ENCODE measurements around the gene POLR2C.
"Not testable (repeated sequence)": the region's sequence is repeated elsewhere in the genome, so short reads cannot be mapped to it uniquely, and the experiment has no call there.

The POLR2C gene

DNA sequence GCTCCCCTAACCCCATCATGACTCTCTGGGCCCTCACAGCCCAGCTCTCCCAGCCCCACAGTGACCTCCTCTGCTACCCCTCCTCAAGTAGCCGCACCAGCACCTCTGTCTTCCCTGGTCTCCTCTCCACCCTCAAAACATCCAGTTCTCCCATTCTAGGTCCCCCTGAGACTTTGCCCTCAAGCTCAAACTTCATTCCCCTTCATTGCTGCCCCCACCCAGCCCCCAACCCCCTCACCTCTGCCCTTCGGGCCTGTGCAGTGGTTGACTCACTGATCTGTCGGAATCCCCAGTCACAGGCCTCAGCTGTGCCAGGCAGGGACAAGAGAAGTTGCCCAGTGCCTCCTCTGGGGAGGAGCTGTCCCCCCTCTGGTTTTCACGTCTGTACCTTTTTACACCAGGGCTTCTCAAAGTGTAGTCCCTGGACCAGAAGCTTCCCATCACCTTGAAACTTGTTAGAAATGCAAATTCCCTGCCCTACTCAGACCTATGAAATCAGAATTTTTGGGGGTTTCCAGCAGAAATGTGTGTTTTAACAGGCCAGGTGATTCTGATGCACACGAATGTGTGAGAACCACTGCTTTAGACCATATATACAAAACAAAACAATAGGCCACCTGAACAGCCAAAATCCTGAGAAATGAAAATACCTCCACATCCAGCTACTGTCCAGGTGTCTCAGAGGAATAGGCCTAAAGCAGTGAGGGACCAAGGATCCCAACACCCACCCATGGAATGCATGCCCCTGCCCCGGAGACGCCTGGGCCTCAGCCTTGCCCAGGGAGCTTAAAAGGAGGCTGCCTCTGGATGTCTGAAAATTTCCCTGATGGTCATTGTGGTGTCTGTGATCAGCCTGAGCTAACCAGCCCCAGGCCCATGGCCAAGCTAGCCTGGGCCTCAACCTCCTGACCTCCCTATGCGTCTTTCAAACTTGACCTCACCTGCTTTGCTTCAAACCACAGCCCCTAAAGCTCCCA lies 24.7 kb downstream of the POLR2C start:
- H3K4me3 ChIP-seq (ENCODE audit: low read depth, low read length), result no peak overlapping the region; the same call in 1 of the 2 replicates
- TF ChIP-seq, protein P1, sequence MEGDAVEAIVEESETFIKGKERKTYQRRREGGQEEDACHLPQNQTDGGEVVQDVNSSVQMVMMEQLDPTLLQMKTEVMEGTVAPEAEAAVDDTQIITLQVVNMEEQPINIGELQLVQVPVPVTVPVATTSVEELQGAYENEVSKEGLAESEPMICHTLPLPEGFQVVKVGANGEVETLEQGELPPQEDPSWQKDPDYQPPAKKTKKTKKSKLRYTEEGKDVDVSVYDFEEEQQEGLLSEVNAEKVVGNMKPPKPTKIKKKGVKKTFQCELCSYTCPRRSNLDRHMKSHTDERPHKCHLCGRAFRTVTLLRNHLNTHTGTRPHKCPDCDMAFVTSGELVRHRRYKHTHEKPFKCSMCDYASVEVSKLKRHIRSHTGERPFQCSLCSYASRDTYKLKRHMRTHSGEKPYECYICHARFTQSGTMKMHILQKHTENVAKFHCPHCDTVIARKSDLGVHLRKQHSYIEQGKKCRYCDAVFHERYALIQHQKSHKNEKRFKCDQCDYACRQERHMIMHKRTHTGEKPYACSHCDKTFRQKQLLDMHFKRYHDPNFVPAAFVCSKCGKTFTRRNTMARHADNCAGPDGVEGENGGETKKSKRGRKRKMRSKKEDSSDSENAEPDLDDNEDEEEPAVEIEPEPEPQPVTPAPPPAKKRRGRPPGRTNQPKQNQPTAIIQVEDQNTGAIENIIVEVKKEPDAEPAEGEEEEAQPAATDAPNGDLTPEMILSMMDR (IDR thresholded peaks at IDR 0.05; ENCODE audit: insufficient read depth, low read length, missing control alignments), result no peak
- ChIA-PET CTCF (interaction anchor here (0.5 to 13.9 kb wide), 6 partner anchors 24 to 70 kb away, joined by 3 to 103 read pairs (median 8); partner anchors contain the start of gene POLR2C), POLR2A (interaction anchor here (1.6 kb wide), 1 partner anchor 25 kb away, joined by 4 read pairs; the partner anchor contains the start of gene POLR2C)
- DNase-seq (ENCODE audit: low read depth, low spot score), result no peak

DNA sequence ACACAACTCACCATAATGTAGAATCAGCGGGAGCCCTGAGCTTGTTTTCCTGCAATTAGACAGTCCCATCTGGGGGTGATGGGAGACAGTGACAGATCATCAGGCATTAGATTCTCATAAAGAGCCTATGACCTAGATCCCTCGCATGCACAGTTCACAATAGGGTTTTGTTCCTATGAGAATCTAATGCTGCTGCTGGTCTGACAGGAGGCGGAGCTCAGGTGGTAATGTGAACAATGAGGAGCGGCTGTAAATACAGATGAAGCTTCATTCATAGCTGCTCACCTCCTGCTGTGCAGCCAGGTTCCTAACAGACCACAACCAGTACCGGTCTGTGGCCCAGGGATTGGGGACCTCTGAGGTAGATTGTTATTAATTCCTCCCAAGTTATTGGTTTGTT lies 26.8 kb downstream of the POLR2C start:
- ChIA-PET CTCF (interaction anchor here (0.6 to 13.9 kb wide), 3 partner anchors 31 to 70 kb away, joined by 3 to 103 read pairs (median 4); no protein-coding TSS in a partner anchor), POLR2A (no interaction called here)
- TF ChIP-seq, protein P1 (IDR thresholded peaks at IDR 0.05; ENCODE audit: insufficient read depth, low read length, missing control alignments), result no peak
- DNase-seq (ENCODE audit: low read depth, low spot score), result no peak
- no peak overlapping the region for H3K4me3 ChIP-seq (ENCODE audit: low read depth, low read length)

DNA sequence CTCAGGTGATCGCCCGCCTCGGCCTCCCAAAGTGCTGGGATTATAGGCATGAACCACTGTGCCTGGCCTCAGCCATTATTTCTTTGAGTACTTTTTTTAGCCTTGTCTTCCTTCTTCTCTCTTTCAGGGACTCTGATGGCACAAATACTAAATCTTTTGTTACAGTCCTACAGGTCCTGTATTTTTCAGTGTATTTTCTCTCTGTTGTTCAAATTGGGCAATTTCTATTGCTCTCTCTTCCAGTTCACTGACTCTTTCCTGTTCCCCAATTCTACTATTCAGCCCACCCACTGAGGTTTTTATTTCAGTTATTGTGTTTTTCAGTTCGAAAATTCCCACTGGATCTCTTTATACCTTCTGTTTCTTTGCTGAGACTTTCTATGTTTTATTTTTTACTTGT lies 31.3 kb downstream of the POLR2C start:
- CTCF ChIA-PET, result interaction anchor here (2.7 kb wide), 1 partner anchor 27 kb away, joined by 10 read pairs; no protein-coding TSS in a partner anchor
- TF ChIP-seq, protein P1 (IDR thresholded peaks at IDR 0.05; ENCODE audit: insufficient read depth, low read length, missing control alignments), result no peak

DNA sequence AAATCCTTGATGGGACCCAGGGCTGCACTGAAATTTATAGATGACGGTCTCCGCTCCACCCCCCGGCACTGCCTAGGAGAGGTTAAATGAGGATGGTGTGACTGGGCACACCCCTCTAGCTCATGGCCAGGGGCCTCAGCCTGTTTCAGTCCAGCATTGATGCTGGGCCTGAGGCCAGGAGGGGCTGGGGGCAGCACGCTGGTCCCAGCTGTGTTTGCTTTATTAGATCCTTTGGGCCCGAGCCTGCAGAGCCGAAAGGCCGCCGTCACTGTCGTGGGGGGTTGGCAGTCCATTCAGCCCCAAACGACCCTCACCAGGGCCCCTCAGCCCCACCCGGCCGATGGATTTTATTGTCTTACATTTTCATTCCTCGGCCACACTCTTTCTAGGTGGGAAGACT lies 34.6 kb downstream of the POLR2C start:
- ChIA-PET CTCF (interaction anchor here (1.0 kb wide), 1 partner anchor 23 kb away, joined by 3 read pairs; no protein-coding TSS in a partner anchor), POLR2A (no interaction called here)
- DNase-seq (ENCODE audit: low read depth, low spot score), result no peak
- no peak overlapping the region for H3K4me3 ChIP-seq (ENCODE audit: low read depth, low read length)
- TF ChIP-seq, protein P1 (IDR thresholded peaks at IDR 0.05; ENCODE audit: insufficient read depth, low read length, missing control alignments), result no peak

More for the DNA sequence above, 31.3 kb downstream of the POLR2C start:
- no peak for DNase-seq (ENCODE audit: low read depth, low spot score)
- POLR2A ChIA-PET, result no interaction called here
- no peak overlapping the region for H3K4me3 ChIP-seq (ENCODE audit: low read depth, low read length)

DNA sequence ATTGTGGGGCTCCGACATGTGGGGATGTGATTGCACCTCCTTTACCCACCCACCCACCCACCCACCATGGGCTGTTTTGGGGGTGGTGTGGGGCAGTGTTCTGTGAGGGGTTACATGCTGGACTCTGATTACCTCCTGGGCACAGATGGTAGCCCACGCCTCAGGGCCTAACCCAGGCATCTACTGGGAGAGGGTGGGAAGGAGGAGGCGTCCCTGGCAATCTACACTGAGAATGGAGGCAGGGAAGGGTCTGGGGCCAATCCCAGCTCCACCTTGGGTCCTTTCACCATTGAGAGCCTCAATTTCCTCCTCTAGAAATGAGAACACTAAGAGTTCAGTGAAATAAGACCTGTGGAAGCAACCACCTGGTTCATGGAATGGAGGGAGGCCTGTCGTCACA lies 35.6 kb downstream of the POLR2C start:
- ChIA-PET POLR2A (no interaction called here), CTCF (no interaction called here)
- H3K4me3 ChIP-seq (ENCODE audit: low read depth, low read length), result no peak overlapping the region
- no peak for DNase-seq (ENCODE audit: low read depth, low spot score)
- TF ChIP-seq, protein P1 (IDR thresholded peaks at IDR 0.05; ENCODE audit: insufficient read depth, low read length, missing control alignments), result no peak

DNA sequence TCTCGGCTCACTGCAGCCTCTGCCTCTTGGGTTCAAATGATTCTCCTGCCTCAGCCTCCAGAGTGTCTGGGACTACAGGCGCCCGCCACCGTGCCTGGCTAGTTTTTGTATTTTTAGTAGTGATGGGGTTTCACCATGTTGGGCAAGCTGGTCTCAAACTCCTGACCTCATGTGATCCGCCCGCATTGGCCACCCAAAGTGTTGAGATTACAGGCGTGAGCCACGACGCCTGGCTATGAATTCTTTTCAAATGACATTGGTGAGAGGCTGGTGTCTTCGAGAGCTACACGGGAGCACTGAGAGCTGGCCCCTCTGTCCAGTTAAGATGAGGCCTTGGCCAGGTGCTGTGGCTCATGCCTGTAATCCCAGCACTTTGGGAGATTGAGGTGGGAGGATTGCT lies 37.5 kb downstream of the POLR2C start:
- CTCF ChIA-PET, result interaction anchor here (1.1 to 1.9 kb wide), 4 partner anchors 17 to 83 kb away, joined by 3 to 6 read pairs (median 3); partner anchors contain the start of gene POLR2C
- POLR2A ChIA-PET; DNase-seq (ENCODE audit: low read depth, low spot score); H3K4me3 ChIP-seq (ENCODE audit: low read depth, low read length): not testable (repeated sequence)

All from AG04449 (cell line).